GM12878 (cell line): ENCODE results near the gene MESP2. TPM values are rescaled to one million over a fixed set of nuclear protein-coding genes. Genes with fewer than 3 reads are reported as not detected.

Experiments used
- ATAC-seq: fragments of 200-7000 bp; cut with Tn5 transposase; 3 replicates; pipeline ENCODE4 v1.9.1; 2020; ENCODE audit warnings: mild to moderate bottlenecking, moderate library complexity
- BruUV-seq: library from RNA; stranded (reverse); fragments of 400-500 nt; replicated peaks from 2 replicates; lab custom pipeline; 2021; lab: Mats Ljungman, UMichigan
- CTCF ChIA-PET: fragments of 300-600 bp; sonication (Branson Sonifier 250); formaldehyde crosslinking; extraction: SDS; loops from one replicate; lab custom pipeline; 2021; ENCODE audit warnings: inconsistent platforms; lab: Yijun Ruan, JAX
- POLR2A ChIA-PET: fragments of 350-600 bp; formaldehyde crosslinking; extraction: SDS; loops from one replicate; lab custom pipeline; 2021; ENCODE audit warnings: inconsistent platforms; lab: Charles Lee
- RAD21 ChIA-PET: fragments of 300-600 bp; sonication (Branson Sonifier 250); formaldehyde crosslinking; loops from one replicate; lab custom pipeline; 2023; ENCODE audit warnings: antibody characterized with exemption; ENCODE audit not compliant: unreplicated experiment; lab: Charles Lee
- SMC1A ChIA-PET: fragments of 300-600 bp; sonication (Branson Sonifier 250); formaldehyde crosslinking; loops from one replicate; lab custom pipeline; 2023; ENCODE audit not compliant: unreplicated experiment, uncharacterized antibody; lab: Charles Lee
- DNase-seq: peaks from one replicate; pipeline ENCODE4 v3.0.0-alpha.2; 2011; ENCODE audit warnings: low read depth, low spot score
- FAIRE-seq: peaks from 3 replicates; lab custom pipeline; 2011; peaks lifted over from hg19 to GRCh38; lab: Jason Lieb, UNC
- H2AFZ ChIP-seq: 2 replicates; pipeline ENCODE4 v1.6.0; 2011; ENCODE audit warnings: low read depth, low read length, control low read depth; ENCODE audit not compliant: control insufficient read depth
- H3K27ac ChIP-seq: 2 replicates; pipeline ENCODE4 v1.5.1; 2011; ENCODE audit warnings: control low read depth; ENCODE audit not compliant: control insufficient read depth, insufficient read depth
- H3K27me3 ChIP-seq, 2 experiments: replicated peaks in 1 of 2; 2 replicates each; pipeline versions ENCODE4 v1.6.0 to v1.6.1; 2011; ENCODE audit warnings: low read length in 1 of 2; ENCODE audit not compliant: control insufficient read depth in 2 of 2, insufficient read depth in 2 of 2
- H3K36me3 ChIP-seq, 2 experiments: 2 replicates each; pipeline ENCODE4 v1.5.1; 2011; ENCODE audit warnings: low read length in 1 of 2; ENCODE audit not compliant: control insufficient read depth in 2 of 2, insufficient read depth in 2 of 2
- H3K4me1 ChIP-seq: 2 replicates; pipeline ENCODE4 v1.6.1; 2011; ENCODE audit warnings: mild to moderate bottlenecking, low read length, moderate library complexity, mixed read lengths; ENCODE audit not compliant: control insufficient read depth, insufficient read depth
- H3K4me2 ChIP-seq: 2 replicates; pipeline ENCODE4 v1.6.0; 2011; ENCODE audit warnings: control low read depth; ENCODE audit not compliant: control insufficient read depth, insufficient read depth
- H3K4me3 ChIP-seq: fragments of 200-600 bp; sonication (generic); 2 replicates; pipeline ENCODE4 v1.5.1; 2016
- H3K79me2 ChIP-seq: 2 replicates; pipeline ENCODE4 v1.6.0; 2011; ENCODE audit warnings: low read length; ENCODE audit not compliant: control insufficient read depth, insufficient read depth
- H3K9ac ChIP-seq: 2 replicates; pipeline ENCODE4 v1.8.0; 2011; ENCODE audit warnings: low read length, control low read depth, mixed read lengths; ENCODE audit not compliant: control insufficient read depth, insufficient read depth
- H3K9me3 ChIP-seq: replicated peaks from 3 replicates; pipeline ENCODE4 v1.5.1; 2011; ENCODE audit warnings: mild to moderate bottlenecking, low read length; ENCODE audit not compliant: control insufficient read depth, insufficient read depth
- H4K20me1 ChIP-seq: 2 replicates; pipeline ENCODE4 v1.6.0; 2011; ENCODE audit not compliant: control insufficient read depth, insufficient read depth
- EZH2 ChIP-seq: IDR thresholded peaks from 2 replicates; pipeline ENCODE4 v1.6.1; 2012; ENCODE audit warnings: low read depth, mild to moderate bottlenecking, control low read depth, inconsistent platforms, low read length, borderline replicate concordance; ENCODE audit not compliant: control insufficient read depth
- GABPA ChIP-seq: IDR thresholded peaks from 2 replicates; pipeline ENCODE4 v1.6.1; 2014; ENCODE audit warnings: antibody characterized with exemption, low read depth, mild to moderate bottlenecking, inconsistent platforms
- GATAD2B ChIP-seq: fragments of 450-650 bp; conservative IDR thresholded peaks from 2 replicates; pipeline ENCODE4 v1.6.1; 2017; ENCODE audit warnings: low read depth, mild to moderate bottlenecking, moderate library complexity
- HDAC2 ChIP-seq: fragments of 200-600 bp; sonication (generic); IDR thresholded peaks from 2 replicates; pipeline ENCODE4 v1.6.1; 2017
- IKZF2 ChIP-seq, 2 experiments: fragments of 450-650 bp; IDR thresholded peaks; 2 replicates each; pipeline ENCODE4 v1.6.1; 2017; ENCODE audit warnings: mild to moderate bottlenecking in 2 of 2, moderate library complexity in 2 of 2
- NFXL1 ChIP-seq: fragments of 450-650 bp; IDR thresholded peaks from 2 replicates; pipeline ENCODE4 v1.6.1; 2017; ENCODE audit warnings: antibody characterized with exemption, mild to moderate bottlenecking, borderline replicate concordance
- NFYB ChIP-seq: IDR thresholded peaks from 2 replicates; pipeline ENCODE4 v1.6.1; 2011; ENCODE audit warnings: low read depth, mild to moderate bottlenecking, low read length, improper control_type of control experiment, moderate library complexity; ENCODE audit not compliant: insufficient read depth
- RB1 ChIP-seq: fragments of 450-650 bp; formaldehyde crosslinking; IDR thresholded peaks from 2 replicates; pipeline ENCODE4 v1.6.1; 2017; ENCODE audit warnings: mild to moderate bottlenecking, borderline replicate concordance
- RCOR1 ChIP-seq: conservative IDR thresholded peaks from 2 replicates; pipeline ENCODE4 v1.6.1; 2012; ENCODE audit warnings: low read depth, low read length, improper control_type of control experiment
- SP1 ChIP-seq: IDR thresholded peaks from one replicate; pipeline ENCODE4 v1.6.1; 2011; ENCODE audit warnings: low read depth, low read length
- SRF ChIP-seq, 2 experiments: IDR thresholded peaks; 2 replicates each; pipeline ENCODE4 v1.6.1; 2011; ENCODE audit warnings: low read depth in 2 of 2, low read length in 2 of 2, mild to moderate bottlenecking in 1 of 2, moderate library complexity in 1 of 2
- STAT1 ChIP-seq: fragments of 450-650 bp; conservative IDR thresholded peaks from 2 replicates; pipeline ENCODE4 v1.6.1; 2014; ENCODE audit warnings: antibody characterized with exemption, mild to moderate bottlenecking
- SUPT20H ChIP-seq: IDR thresholded peaks from 2 replicates; pipeline ENCODE4 v1.6.1; 2011; ENCODE audit warnings: low read depth, mild to moderate bottlenecking, low read length, moderate library complexity, borderline replicate concordance; ENCODE audit not compliant: control insufficient read depth
- TBL1XR1 ChIP-seq: IDR thresholded peaks from 2 replicates; pipeline ENCODE4 v1.6.1; 2012; ENCODE audit warnings: low read depth, low read length, improper control_type of control experiment
- TCF7 ChIP-seq: IDR thresholded peaks from 2 replicates; pipeline ENCODE4 v1.6.1; 2014; ENCODE audit warnings: antibody characterized with exemption, borderline replicate concordance
- WRNIP1 ChIP-seq: IDR thresholded peaks from 2 replicates; pipeline ENCODE4 v1.6.1; 2011; ENCODE audit warnings: low read depth, low read length, improper control_type of control experiment, borderline replicate concordance
- ZNF274 ChIP-seq: IDR thresholded peaks from one replicate; pipeline ENCODE4 v1.8.0; 2011; ENCODE audit not compliant: insufficient read length, insufficient read depth
- ZSCAN29 ChIP-seq: fragments of 450-650 bp; IDR thresholded peaks from 2 replicates; pipeline ENCODE4 v1.6.1; 2017; ENCODE audit warnings: mild to moderate bottlenecking, moderate library complexity
- WGBS: methylation state at CpG from one replicate; pipeline ENCODE4 v1.1.6; 2016; ENCODE audit warnings: low lambda C conversion rate; ENCODE audit not compliant: insufficient replicate concordance, insufficient coverage; ENCODE audit errors: missing lambda C conversion rate; 5-methylcytosine and 5-hydroxymethylcytosine counted together
- in situ Hi-C: fragments of 300-500 bp; cut with MboI; formaldehyde crosslinking; loops from 9 replicates; pipeline ENCODE4 v1.14.3; 2018; ENCODE audit warnings: mixed read lengths
- intact Hi-C: fragments of 100-400 bp; cut with micrococcal nuclease; formaldehyde crosslinking; loops from one replicate; pipeline ENCODE4 v1.14.2; 2022; ENCODE audit not compliant: unreplicated experiment
- polyA plus RNA-seq, 11 experiments: library from polyadenylated mRNA; depleted of rRNA in 4 of 11; unstranded in 6 of 11; stranded (reverse) in 5 of 11; fragments of >200 nt; fragmentation: Nextera tagmentation in 4 of 11; fragmentation: Illumina TruSeq in 1 of 11; extraction: Ambion mirVana in 4 of 11; extraction: Trizol in 1 of 11; gene quantifications; 1 replicate in 1 of 11; 2 replicates in 10 of 11; pipeline versions ENCODE4 v1.2.1 to v1.2.3, GENCODE V29; 2011 to 2016; ENCODE audit warnings: inconsistent platforms in 2 of 11, missing spikeins in 2 of 11, low read depth in 1 of 11
- total RNA-seq, 4 experiments: library from RNA; depleted of rRNA in 3 of 4; stranded (reverse); fragments of >200 nt in 3 of 4; fragmentation: Illumina TruSeq in 1 of 4; extraction: Trizol in 1 of 4; gene quantifications; 2 replicates each; pipeline versions ENCODE4 v1.2.1 to v1.2.3, GENCODE V29; 2013 to 2021
- TF ChIP-seq, protein P1 (sequence below): IDR thresholded peaks from 2 replicates; pipeline ENCODE4 v1.6.1; 2011; ENCODE audit warnings: borderline replicate concordance, low read depth, mild to moderate bottlenecking, moderate library complexity, mixed read lengths, low read length; ENCODE audit not compliant: insufficient read depth; ENCODE audit errors: extremely low read length
- TF ChIP-seq, protein P2 (sequence below): fragments of 450-650 bp; IDR thresholded peaks from 2 replicates; pipeline ENCODE4 v1.6.1; 2017; ENCODE audit warnings: mild to moderate bottlenecking, low read depth, inconsistent platforms; ENCODE audit not compliant: poor library complexity, severe bottlenecking

The MESP2 gene
- total and polyA plus RNA-seq, 10 of the 15 experiments (the other 5 are each of a cell fraction or from before 2014, with no cell fraction given): 0.04 TPM; not detected in 9

DNA sequence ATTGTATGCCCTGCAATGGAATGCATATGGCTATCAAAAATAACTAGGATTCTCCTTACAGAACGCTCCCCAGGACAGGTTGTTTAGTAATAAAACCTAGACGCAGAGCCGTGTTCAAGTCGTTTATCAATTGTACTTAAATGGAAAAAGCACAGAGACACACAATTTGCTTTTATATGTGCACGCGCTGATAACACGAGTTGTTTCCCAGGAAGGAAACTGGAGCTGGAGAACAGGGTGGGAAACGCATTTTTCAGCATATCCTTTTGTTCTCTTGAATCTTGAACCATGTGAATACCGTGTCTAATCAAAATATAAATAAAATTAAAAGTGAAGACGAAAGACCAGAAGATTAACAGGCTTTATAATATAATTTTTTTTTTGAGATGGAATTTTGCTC lies 42.2 kb downstream of the MESP2 start (continued):
- no peak for TF ChIP-seq WRNIP1
- no peak for TF ChIP-seq STAT1
- no peak for TF ChIP-seq IKZF2 (IDR thresholded peaks at IDR 0.05)
- TF ChIP-seq, protein P1, sequence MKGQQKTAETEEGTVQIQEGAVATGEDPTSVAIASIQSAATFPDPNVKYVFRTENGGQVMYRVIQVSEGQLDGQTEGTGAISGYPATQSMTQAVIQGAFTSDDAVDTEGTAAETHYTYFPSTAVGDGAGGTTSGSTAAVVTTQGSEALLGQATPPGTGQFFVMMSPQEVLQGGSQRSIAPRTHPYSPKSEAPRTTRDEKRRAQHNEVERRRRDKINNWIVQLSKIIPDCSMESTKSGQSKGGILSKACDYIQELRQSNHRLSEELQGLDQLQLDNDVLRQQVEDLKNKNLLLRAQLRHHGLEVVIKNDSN: no peak
- no peak for TF ChIP-seq ZSCAN29
- TF ChIP-seq NFXL1: no peak

DNA sequence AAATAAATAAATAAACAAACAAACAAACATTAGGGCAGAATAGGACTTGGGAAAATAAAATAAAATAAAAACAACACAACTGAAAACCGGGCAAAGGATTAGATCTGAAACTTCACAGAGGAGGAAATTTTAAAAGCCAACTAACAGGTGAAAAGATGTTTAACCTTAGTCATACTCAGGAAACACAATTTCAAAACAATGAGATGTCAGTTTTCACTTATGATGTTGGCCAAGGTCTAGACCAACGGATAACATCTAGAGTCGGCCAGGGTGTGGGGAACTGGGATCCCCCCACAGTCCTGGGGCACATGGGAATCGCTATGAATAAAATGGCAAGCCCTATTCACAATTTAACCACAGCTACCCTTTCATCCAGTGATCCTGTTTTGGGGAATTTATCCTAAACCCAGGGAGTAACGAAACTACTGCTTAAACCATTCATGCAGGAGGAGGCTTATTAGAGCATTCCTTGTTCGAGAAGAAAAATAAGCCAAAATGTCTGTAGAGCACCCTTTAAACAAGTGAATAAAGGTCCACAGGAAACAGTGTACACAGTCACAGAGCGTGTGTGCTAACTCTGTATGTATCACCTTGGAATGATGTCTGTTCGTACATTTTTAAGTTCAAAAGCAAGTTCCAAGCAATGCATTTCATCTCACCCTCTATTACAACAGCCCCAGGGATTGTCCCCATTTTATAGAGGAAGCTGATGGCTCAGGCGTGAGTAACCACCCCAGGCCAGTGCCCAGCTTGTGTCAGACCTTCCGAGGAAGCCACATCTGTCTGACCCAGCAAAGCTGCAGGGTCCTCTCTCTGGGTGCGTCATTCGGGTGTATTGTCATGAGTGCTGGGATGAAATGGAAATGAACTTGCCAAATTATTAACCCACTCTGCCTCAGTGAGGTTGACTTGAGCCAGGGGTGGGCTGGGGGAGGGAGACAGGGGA lies 44.8 kb downstream of the MESP2 start:
- in situ Hi-C loops: no loop called here
- RAD21 ChIA-PET: no interaction called here
- no peak overlapping the region for H3K27ac ChIP-seq
- no peaks in the 10 kb centered on the region for H4K20me1 ChIP-seq
- H3K4me2 ChIP-seq: no peak overlapping the region
- no peak overlapping the region for H3K9ac ChIP-seq
- no peak; the same call in 2 of the 3 replicates for ATAC-seq
- intact Hi-C loops: loop anchor here (10.0 kb wide), 1 partner anchor 66 kb away; the partner anchor contains the start of gene MESP1
- no peaks in the 10 kb centered on the region for H3K79me2 ChIP-seq
- CTCF ChIA-PET: interaction anchor here (1.3 kb wide), 1 partner anchor 53 kb away, joined by 3 read pairs; no protein-coding TSS in a partner anchor
- SMC1A ChIA-PET: no interaction called here
- FAIRE-seq: no peak
- H3K4me3 ChIP-seq: no peak overlapping the region
- no peaks in the 10 kb centered on the region; the same call in 2 of the 3 replicates for H3K9me3 ChIP-seq
- no peaks in the 10 kb centered on the region for H3K36me3 ChIP-seq
- WGBS: 51% methylated on average over 12 of the region's 12 CpGs
- DNase-seq: no peak
- H3K27me3 ChIP-seq: peaks cover 0 to 2% of the 10 kb centered on the region in 2 experiments; a peak in 1 of 4 replicates
- BruUV-seq: no TSS peak
- POLR2A ChIA-PET: no interaction called here
- peaks cover 6% of the 10 kb centered on the region for H3K4me1 ChIP-seq
- no peak overlapping the region for H2AFZ ChIP-seq
- TF ChIP-seq TBL1XR1 (no peak), GABPA (no peak), TCF7 (no peak), SP1 (no peak), NFYB (no peak), SUPT20H (no peak), RB1 (no peak), GATAD2B (no peak), SRF (IDR thresholded peaks at IDR 0.05; ENCODE audit: low read depth in 2 of 2, low read length in 2 of 2) (no peak), EZH2 (no peak), HDAC2 (no peak), ZNF274 (no peak), RCOR1 (no peak)
- TF ChIP-seq, protein P2, sequence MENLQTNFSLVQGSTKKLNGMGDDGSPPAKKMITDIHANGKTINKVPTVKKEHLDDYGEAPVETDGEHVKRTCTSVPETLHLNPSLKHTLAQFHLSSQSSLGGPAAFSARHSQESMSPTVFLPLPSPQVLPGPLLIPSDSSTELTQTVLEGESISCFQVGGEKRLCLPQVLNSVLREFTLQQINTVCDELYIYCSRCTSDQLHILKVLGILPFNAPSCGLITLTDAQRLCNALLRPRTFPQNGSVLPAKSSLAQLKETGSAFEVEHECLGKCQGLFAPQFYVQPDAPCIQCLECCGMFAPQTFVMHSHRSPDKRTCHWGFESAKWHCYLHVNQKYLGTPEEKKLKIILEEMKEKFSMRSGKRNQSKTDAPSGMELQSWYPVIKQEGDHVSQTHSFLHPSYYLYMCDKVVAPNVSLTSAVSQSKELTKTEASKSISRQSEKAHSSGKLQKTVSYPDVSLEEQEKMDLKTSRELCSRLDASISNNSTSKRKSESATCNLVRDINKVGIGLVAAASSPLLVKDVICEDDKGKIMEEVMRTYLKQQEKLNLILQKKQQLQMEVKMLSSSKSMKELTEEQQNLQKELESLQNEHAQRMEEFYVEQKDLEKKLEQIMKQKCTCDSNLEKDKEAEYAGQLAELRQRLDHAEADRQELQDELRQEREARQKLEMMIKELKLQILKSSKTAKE: no peak
